OCI-LY1 (cell line): ENCODE measurements around the gene ZNF385C.

ENCODE experiments used
- H2AFZ ChIP-seq: fragments of 200-600 bp; sonication (generic), shearing (Covaris generic); 2 replicates; pipeline ENCODE4 v1.6.0; 2014; ENCODE audit warnings: antibody characterized with exemption, mild to moderate bottlenecking, low read length
- H3F3A ChIP-seq: fragments of 200-600 bp; sonication (generic), shearing (Covaris generic); 2 replicates; pipeline ENCODE4 v1.6.0; 2014; ENCODE audit warnings: mild to moderate bottlenecking, antibody characterized with exemption, low read length, moderate library complexity; ENCODE audit not compliant: insufficient read depth
- H3K27ac ChIP-seq: fragments of 200-600 bp; sonication (generic); 2 replicates; pipeline ENCODE4 v1.5.1; 2014; ENCODE audit warnings: low read length, mixed run types, mild to moderate bottlenecking, low read depth; ENCODE audit not compliant: poor library complexity, severe bottlenecking
- H3K27me3 ChIP-seq: fragments of 200-600 bp; sonication (generic); 2 replicates; pipeline ENCODE4 v1.6.0; 2014; ENCODE audit warnings: antibody characterized with exemption, mild to moderate bottlenecking, low read length, moderate library complexity; ENCODE audit not compliant: insufficient read depth
- H3K36me3 ChIP-seq: fragments of 200-600 bp; sonication (generic); 2 replicates; pipeline ENCODE4 v1.6.1; 2014; ENCODE audit warnings: mild to moderate bottlenecking, antibody characterized with exemption, low read length, moderate library complexity, mixed read lengths; ENCODE audit not compliant: insufficient read depth
- H3K4me1 ChIP-seq: fragments of 200-600 bp; sonication (generic); 2 replicates; pipeline ENCODE4 v1.5.1; 2014; ENCODE audit warnings: mild to moderate bottlenecking, low read length, moderate library complexity; ENCODE audit not compliant: insufficient read depth, severe bottlenecking
- H3K4me2 ChIP-seq: fragments of 200-600 bp; sonication (generic), shearing (Covaris generic); 2 replicates; pipeline ENCODE4 v1.6.1; 2014; ENCODE audit warnings: low read length
- H3K4me3 ChIP-seq: fragments of 200-600 bp; sonication (generic); 2 replicates; pipeline ENCODE4 v1.5.1; 2014; ENCODE audit warnings: low read length, low read depth, mild to moderate bottlenecking, mixed read lengths; ENCODE audit not compliant: poor library complexity, severe bottlenecking
- H3K79me2 ChIP-seq: fragments of 200-600 bp; shearing (Covaris generic); 2 replicates; pipeline ENCODE4 v1.6.1; 2016; ENCODE audit warnings: mixed run types, low read length, mixed read lengths; ENCODE audit not compliant: insufficient read depth
- H3K9ac ChIP-seq: fragments of 200-600 bp; sonication (generic), shearing (Covaris generic); 2 replicates; pipeline ENCODE4 v1.6.1; 2014; ENCODE audit warnings: mild to moderate bottlenecking, low read length, mixed read lengths
- H3K9me2 ChIP-seq: fragments of 200-600 bp; sonication (generic), shearing (Covaris generic); 2 replicates; pipeline ENCODE4 v1.6.1; 2014; ENCODE audit warnings: low read depth, mild to moderate bottlenecking, low read length, mixed read lengths
- H3K9me3 ChIP-seq: fragments of 200-600 bp; shearing (Covaris generic); 2 replicates; pipeline ENCODE4 v1.6.1; 2014; ENCODE audit warnings: low read length, mixed read lengths
- H4K20me1 ChIP-seq: fragments of 200-600 bp; sonication (generic), shearing (Covaris generic); 2 replicates; pipeline ENCODE4 v1.6.0; 2016; ENCODE audit warnings: mild to moderate bottlenecking, low read length; ENCODE audit not compliant: insufficient read depth
- EZH2 ChIP-seq: fragments of 200-600 bp; sonication (generic), shearing (Covaris generic); IDR thresholded peaks from 2 replicates; pipeline ENCODE4 v1.8.0; 2017; ENCODE audit warnings: borderline replicate concordance, mixed run types, mild to moderate bottlenecking, antibody characterized with exemption, low read length, moderate library complexity, mixed read lengths
- TF ChIP-seq, protein P1 (sequence below): fragments of 200-600 bp; sonication (generic), shearing (Covaris generic); IDR thresholded peaks from 2 replicates; pipeline ENCODE4 v1.5.1; 2017; ENCODE audit warnings: mild to moderate bottlenecking, antibody characterized with exemption, low read length, moderate library complexity, mixed read lengths

Gene ZNF385C

DNA sequence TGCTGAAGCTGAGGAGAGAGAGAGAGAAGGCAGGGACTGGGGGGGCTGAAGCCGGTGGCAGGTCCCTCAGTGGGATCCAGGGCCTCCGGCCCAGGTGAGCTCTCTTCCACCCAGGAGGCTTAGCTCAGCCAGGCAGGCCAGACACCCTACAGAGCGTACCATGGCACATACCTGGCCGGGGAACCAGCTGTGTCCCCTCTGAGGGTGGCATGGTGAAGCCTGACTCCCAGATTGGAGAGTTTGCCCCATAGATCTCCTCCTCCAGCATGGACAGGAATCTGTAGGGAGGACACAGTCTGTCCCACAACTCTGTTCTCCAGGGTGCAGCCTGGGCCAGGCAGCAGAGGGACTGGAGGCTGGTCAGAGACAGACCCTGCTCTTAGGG, 19.8 kb upstream of the ZNF385C start:
- Histone ChIP-seq H3K9me2 (no peaks in the 10 kb centered on the region), H3K36me3 (peaks cover 37% of the 10 kb centered on the region; the same call in 1 of the 2 replicates), H3K9ac (no peak overlapping the region), H3F3A (no peaks in the 10 kb centered on the region), H4K20me1 (no peaks in the 10 kb centered on the region), H3K4me2 (no peak overlapping the region), H2AFZ (no peak overlapping the region), H3K4me3 (no peak overlapping the region), H3K27me3 (no peaks in the 10 kb centered on the region), H3K79me2 (no peaks in the 10 kb centered on the region), H3K9me3 (no peaks in the 10 kb centered on the region), H3K27ac (no peak overlapping the region), H3K4me1 (peaks cover 50% of the 10 kb centered on the region)
- TF ChIP-seq, protein P1, sequence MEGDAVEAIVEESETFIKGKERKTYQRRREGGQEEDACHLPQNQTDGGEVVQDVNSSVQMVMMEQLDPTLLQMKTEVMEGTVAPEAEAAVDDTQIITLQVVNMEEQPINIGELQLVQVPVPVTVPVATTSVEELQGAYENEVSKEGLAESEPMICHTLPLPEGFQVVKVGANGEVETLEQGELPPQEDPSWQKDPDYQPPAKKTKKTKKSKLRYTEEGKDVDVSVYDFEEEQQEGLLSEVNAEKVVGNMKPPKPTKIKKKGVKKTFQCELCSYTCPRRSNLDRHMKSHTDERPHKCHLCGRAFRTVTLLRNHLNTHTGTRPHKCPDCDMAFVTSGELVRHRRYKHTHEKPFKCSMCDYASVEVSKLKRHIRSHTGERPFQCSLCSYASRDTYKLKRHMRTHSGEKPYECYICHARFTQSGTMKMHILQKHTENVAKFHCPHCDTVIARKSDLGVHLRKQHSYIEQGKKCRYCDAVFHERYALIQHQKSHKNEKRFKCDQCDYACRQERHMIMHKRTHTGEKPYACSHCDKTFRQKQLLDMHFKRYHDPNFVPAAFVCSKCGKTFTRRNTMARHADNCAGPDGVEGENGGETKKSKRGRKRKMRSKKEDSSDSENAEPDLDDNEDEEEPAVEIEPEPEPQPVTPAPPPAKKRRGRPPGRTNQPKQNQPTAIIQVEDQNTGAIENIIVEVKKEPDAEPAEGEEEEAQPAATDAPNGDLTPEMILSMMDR = no peak
- no peak for TF ChIP-seq EZH2

DNA sequence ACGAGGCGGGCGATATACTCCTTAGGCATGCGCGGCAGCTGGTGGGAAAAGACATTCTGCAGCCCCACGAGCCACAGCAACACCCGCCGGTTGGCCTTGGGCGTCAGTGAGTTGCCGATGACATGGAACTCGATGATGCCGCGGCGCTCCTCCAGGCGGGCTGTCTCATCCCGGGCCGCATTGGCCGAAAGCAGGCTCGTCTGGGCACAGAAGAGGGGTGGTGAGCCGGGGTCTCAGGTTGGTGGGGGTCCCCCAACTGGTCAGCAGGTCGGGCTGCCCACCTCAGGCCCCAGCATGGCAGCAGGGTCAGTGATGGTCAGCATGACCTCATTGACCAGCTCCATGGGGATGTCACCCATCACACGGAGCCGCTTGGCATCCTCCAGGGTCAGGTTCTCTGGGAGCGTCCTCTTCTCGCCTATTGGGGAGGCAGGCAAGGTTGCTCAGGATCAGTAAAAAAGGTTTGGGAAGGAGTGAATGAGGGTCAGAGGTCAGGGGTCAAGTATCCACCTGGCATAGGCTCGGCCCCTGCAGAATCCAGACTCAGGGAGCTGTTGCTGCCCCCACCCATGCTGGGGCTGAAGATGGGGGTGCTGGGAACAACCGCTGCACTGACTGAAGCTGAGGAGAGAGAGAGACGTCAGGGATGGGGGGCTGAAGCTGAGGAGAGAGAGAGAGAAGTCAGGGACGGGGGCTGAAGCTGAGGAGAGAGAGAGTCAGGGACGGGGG, 19.3 kb upstream of the ZNF385C start:
- H3K9me3 ChIP-seq = no peaks in the 10 kb centered on the region
- TF ChIP-seq, protein P1 = no peak
- TF ChIP-seq EZH2 = no peak
- H3K4me3 ChIP-seq = no peak overlapping the region
- no peak overlapping the region for H2AFZ ChIP-seq
- H3K4me2 ChIP-seq = no peak overlapping the region
- H4K20me1 ChIP-seq = no peaks in the 10 kb centered on the region
- no peak overlapping the region for H3K9ac ChIP-seq
- peaks cover 55% of the 10 kb centered on the region for H3K4me1 ChIP-seq
- H3K9me2 ChIP-seq = no peaks in the 10 kb centered on the region
- no peaks in the 10 kb centered on the region for H3K79me2 ChIP-seq
- H3K27ac ChIP-seq = no peak overlapping the region
- no peaks in the 10 kb centered on the region for H3F3A ChIP-seq
- no peaks in the 10 kb centered on the region for H3K27me3 ChIP-seq
- peaks cover 39% of the 10 kb centered on the region; the same call in 1 of the 2 replicates for H3K36me3 ChIP-seq

DNA sequence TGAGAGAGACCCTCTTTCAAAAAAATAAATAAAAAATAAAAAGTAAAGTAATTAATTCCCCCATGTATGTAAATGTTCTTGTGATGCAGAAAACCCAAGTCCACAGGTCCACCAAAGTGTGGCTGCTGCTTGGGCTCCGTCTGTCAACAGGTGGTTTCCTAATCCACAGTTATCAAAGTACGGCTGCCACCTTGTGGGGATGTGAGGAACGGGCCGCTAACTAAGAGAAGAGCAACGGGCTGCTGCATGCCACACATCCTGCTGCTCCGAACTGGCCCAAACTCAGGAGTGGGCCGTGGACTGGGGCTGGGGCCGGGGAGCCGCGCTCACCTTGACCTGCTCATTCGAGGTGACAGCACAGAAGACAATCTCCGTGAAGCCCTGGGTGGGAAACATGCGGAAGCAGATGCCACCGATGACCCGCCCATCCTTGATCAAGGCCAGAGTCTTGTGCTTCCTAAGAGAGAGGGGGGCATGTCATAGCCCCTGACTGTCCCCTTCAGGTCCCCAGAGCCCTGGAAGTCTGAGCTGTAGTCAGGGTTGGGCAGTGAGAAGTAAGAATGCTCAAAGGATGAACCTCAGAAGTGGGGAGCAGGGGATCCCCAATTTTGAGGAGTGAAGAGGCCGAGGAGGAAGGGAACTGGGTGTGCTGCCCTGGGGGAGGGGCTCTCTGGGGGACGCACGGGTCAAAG, 18.6 kb upstream of the ZNF385C start:
- H3K4me3 ChIP-seq = no peak overlapping the region
- H2AFZ ChIP-seq = no peak overlapping the region
- no peaks in the 10 kb centered on the region for H3K9me3 ChIP-seq
- H3F3A ChIP-seq = no peaks in the 10 kb centered on the region
- peaks cover 39% of the 10 kb centered on the region; the same call in 1 of the 2 replicates for H3K36me3 ChIP-seq
- no peaks in the 10 kb centered on the region for H3K79me2 ChIP-seq
- TF ChIP-seq, protein P1 = peak; percentile 93
- TF ChIP-seq EZH2 = no peak
- H3K27ac ChIP-seq = peak overlapping the region; percentile 80
- no peak overlapping the region for H3K4me2 ChIP-seq
- peaks cover 62% of the 10 kb centered on the region for H3K4me1 ChIP-seq
- H3K27me3 ChIP-seq = no peaks in the 10 kb centered on the region
- H4K20me1 ChIP-seq = no peaks in the 10 kb centered on the region
- no peak overlapping the region for H3K9ac ChIP-seq
- H3K9me2 ChIP-seq = no peaks in the 10 kb centered on the region
